Parathyroid adenoma (tissue), 2 donors: ENCODE data around the gene TMPRSS6.

Experiments
- H2AFZ ChIP-seq: fragments of 300-600 bp; sonication (generic); one replicate; pipeline ENCODE4 v1.7.0; 2017; ENCODE audit warnings: antibody characterized with exemption, mild to moderate bottlenecking
- H3K27ac ChIP-seq: fragments of 300-600 bp; sonication (generic); one replicate; pipeline ENCODE4 v1.7.0; 2017
- H3K27me3 ChIP-seq: fragments of 300-600 bp; sonication (generic); one replicate; pipeline ENCODE4 v1.7.0; 2017; ENCODE audit warnings: low read length; ENCODE audit not compliant: control insufficient read depth, insufficient read depth
- H3K36me3 ChIP-seq: fragments of 300-600 bp; sonication (generic); one replicate; pipeline ENCODE4 v1.7.0; 2017; ENCODE audit warnings: low read length; ENCODE audit not compliant: control insufficient read depth, insufficient read depth
- H3K4me1 ChIP-seq: fragments of 300-600 bp; sonication (generic); one replicate; pipeline ENCODE4 v1.7.0; 2017; ENCODE audit warnings: control low read depth
- H3K4me2 ChIP-seq: fragments of 300-600 bp; sonication (generic); one replicate; pipeline ENCODE4 v1.7.0; 2017; ENCODE audit warnings: low read length
- H3K4me3 ChIP-seq: fragments of 300-600 bp; sonication (generic); one replicate; pipeline ENCODE4 v1.7.0; 2017; ENCODE audit warnings: low read depth, low read length
- H3K79me2 ChIP-seq: fragments of 300-600 bp; sonication (generic); one replicate; pipeline ENCODE4 v1.7.0; 2017; ENCODE audit warnings: control low read depth
- H3K9ac ChIP-seq: fragments of 300-600 bp; sonication (generic); one replicate; pipeline ENCODE4 v1.7.0; 2017; ENCODE audit warnings: mild to moderate bottlenecking
- H3K9me3 ChIP-seq: fragments of 300-600 bp; sonication (generic); one replicate; pipeline ENCODE4 v1.7.0; 2017; ENCODE audit warnings: low read length; ENCODE audit not compliant: control insufficient read depth
- CTCF ChIP-seq: fragments of 300-600 bp; sonication (generic); IDR thresholded peaks from one replicate; pipeline ENCODE4 v1.7.0; 2017; ENCODE audit warnings: antibody characterized with exemption, mild to moderate bottlenecking
- donor health status: primary hyperparathyroidism.

Gene TMPRSS6

GRCh38 chr22:37019309-37020191 lies 90.0 kb downstream of the TMPRSS6 start, which contains the start of the genes MPST and TST:
MPST (plus strand) TSS chr22:37019742; CDS start chr22:37019837, 95 bp downstream.
TST (minus strand) TSS chr22:37019447; CDS start chr22:37018732, 715 bp downstream.
- peak within 1 kb of the TSS; percentile 92 for H3K4me2 ChIP-seq
- no peaks in the 10 kb centered on the region for H3K79me2 ChIP-seq
- peak within 1 kb of the TSS; percentile 76 for H2AFZ ChIP-seq
- H3K27ac ChIP-seq: no peak within 1 kb of the TSS
- H3K9me3 ChIP-seq: no peaks in the 10 kb centered on the region
- no peaks in the 10 kb centered on the region for H3K4me1 ChIP-seq
- H3K36me3 ChIP-seq: no peaks in the 10 kb centered on the region
- no peak for TF ChIP-seq CTCF
- H3K9ac ChIP-seq: no peak within 1 kb of the TSS
- no peaks in the 10 kb centered on the region for H3K27me3 ChIP-seq
- peak within 1 kb of the TSS; percentile 76 for H3K4me3 ChIP-seq

- no peaks in the 10 kb centered on the region for H3K27me3 ChIP-seq
- H3K79me2 ChIP-seq: no peaks in the 10 kb centered on the region
- no peaks in the 10 kb centered on the region for H3K36me3 ChIP-seq
- H3K9ac ChIP-seq: no peak overlapping the region
- H3K4me3 ChIP-seq: peak overlapping the region; percentile 68
- H2AFZ ChIP-seq: peak overlapping the region; percentile 76
- H3K4me2 ChIP-seq: peak overlapping the region; percentile 92
- H3K9me3 ChIP-seq: no peaks in the 10 kb centered on the region
- H3K4me1 ChIP-seq: no peaks in the 10 kb centered on the region
- no peak overlapping the region for H3K27ac ChIP-seq
- no peak for TF ChIP-seq CTCF
These were observed 90.7 kb downstream of the TMPRSS6 start for GRCh38 chr22:37018815-37019308.

GRCh38 chr22:37018086-37018814 lies 91.3 kb downstream of the TMPRSS6 start:
- no peaks in the 10 kb centered on the region for H3K4me1 ChIP-seq
- peak overlapping the region; percentile 92 for H3K4me2 ChIP-seq
- H3K27me3 ChIP-seq: no peaks in the 10 kb centered on the region
- no peak for TF ChIP-seq CTCF
- no peaks in the 10 kb centered on the region for H3K79me2 ChIP-seq
- H3K9me3 ChIP-seq: no peaks in the 10 kb centered on the region
- peak overlapping the region; percentile 68 for H3K4me3 ChIP-seq
- H2AFZ ChIP-seq: peak overlapping the region; percentile 76
- no peaks in the 10 kb centered on the region for H3K36me3 ChIP-seq
- H3K27ac ChIP-seq: no peak overlapping the region
- H3K9ac ChIP-seq: no peak overlapping the region

GRCh38 chr22:37017356-37017755 lies 92.2 kb downstream of the TMPRSS6 start:
- Histone ChIP-seq H3K36me3 (no peaks in the 10 kb centered on the region), H3K9me3 (no peaks in the 10 kb centered on the region), H3K79me2 (no peaks in the 10 kb centered on the region), H3K4me1 (no peaks in the 10 kb centered on the region), H3K27me3 (no peaks in the 10 kb centered on the region), H3K27ac (no peak overlapping the region), H3K4me3 (no peak overlapping the region), H3K9ac (no peak overlapping the region), H2AFZ (no peak overlapping the region), H3K4me2 (no peak overlapping the region)
- no peak for TF ChIP-seq CTCF
